ENCODE measurements around the gene RAB34.

GRCh38 chr17:28737316-28737715, 19.6 kb upstream of the RAB34 start:
- no peak for TF ChIP-seq CTCF (conservative IDR thresholded peaks at IDR 0.05; ENCODE audit: low read length)
- TF ChIP-seq EZH2phosphoT487 (IDR thresholded peaks at IDR 0.05; ENCODE audit: borderline replicate concordance, low read depth, low read length): no peak
